ENCODE measurements around the gene MYL4. TPM values are rescaled to one million over a fixed set of nuclear protein-coding genes. Genes with fewer than 3 reads are reported as not detected.

MYL4 gene
- total and polyA plus RNA-seq, 12 donors = 0.36 to 4.9 (median 0.98) TPM; not detected in 6

GRCh38 chr17:47230864-47231263, 21.7 kb downstream of the MYL4 start:
- H3K36me3 ChIP-seq (replicated peaks in 1 of 2) = no peaks in the 10 kb centered on the region
- TF ChIP-seq POLR2A (IDR thresholded peaks at IDR 0.05) (no peak), CTCF (IDR thresholded peaks at IDR 0.05) (no peak)
- H3K27ac ChIP-seq = no peak overlapping the region
- no peak for DNase-seq
- no peaks in the 10 kb centered on the region for H3K9me3 ChIP-seq (replicated peaks in 1 of 3)
- H3K27me3 ChIP-seq = no peaks in the 10 kb centered on the region
- 88 to 90% (median 89%) methylated on average over 10 of the region's 10 CpGs for whole genome bisulfite sequencing, 4 donors
- H3K4me1 ChIP-seq (replicated peaks in 1 of 2) = peaks cover 0 to 12% of the 10 kb centered on the region in 2 donors
- intact Hi-C loops (cut with DNase I) = loop anchor here (5.0 to 10.0 kb wide), 2 partner anchors 56 to 86 kb away; no protein-coding TSS in a partner anchor
- no peak overlapping the region for H3K4me3 ChIP-seq

- H3K4me3 ChIP-seq = no peak overlapping the region
- H3K36me3 ChIP-seq (replicated peaks in 1 of 2) = no peaks in the 10 kb centered on the region
- peaks cover 0 to 7% of the 10 kb centered on the region in 2 donors for H3K4me1 ChIP-seq (replicated peaks in 1 of 2)
- no peak for TF ChIP-seq CTCF (IDR thresholded peaks at IDR 0.05)
- no peak for TF ChIP-seq POLR2A (IDR thresholded peaks at IDR 0.05)
- H3K27me3 ChIP-seq = no peaks in the 10 kb centered on the region
- intact Hi-C loops (cut with DNase I) = loop anchor here (5.0 to 10.0 kb wide), 2 partner anchors 57 to 86 kb away; no protein-coding TSS in a partner anchor
- 61 to 84% (median 78%) methylated on average over 3 of the region's 3 CpGs for WGBS, 4 donors
- no peaks in the 10 kb centered on the region for H3K9me3 ChIP-seq (replicated peaks in 1 of 3)
- H3K27ac ChIP-seq = no peak overlapping the region
- no peak for DNase-seq
Measured at GRCh38 chr17:47231334-47231733, 22.2 kb downstream of the MYL4 start.

GRCh38 chr17:47231866-47232265, 22.7 kb downstream of the MYL4 start:
- Histone ChIP-seq H3K27me3 (no peaks in the 10 kb centered on the region), H3K4me3 (no peak overlapping the region), H3K36me3 (replicated peaks in 1 of 2) (no peaks in the 10 kb centered on the region), H3K9me3 (replicated peaks in 1 of 3) (no peaks in the 10 kb centered on the region), H3K4me1 (replicated peaks in 1 of 2) (peaks cover 0 to 5% of the 10 kb centered on the region in 2 donors), H3K27ac (no peak overlapping the region)
- intact Hi-C loops (cut with DNase I) = loop anchor here (5.0 to 10.0 kb wide), 2 partner anchors 57 to 85 kb away; no protein-coding TSS in a partner anchor
- TF ChIP-seq CTCF (IDR thresholded peaks at IDR 0.05) (no peak), POLR2A (IDR thresholded peaks at IDR 0.05) (no peak)
- 78 to 94% (median 85%) methylated on average over 3 of the region's 3 CpGs for WGBS, 4 donors
- DNase-seq = no peak

- Histone ChIP-seq H3K27ac (no peak overlapping the region), H3K27me3 (no peaks in the 10 kb centered on the region), H3K36me3 (replicated peaks in 1 of 2) (no peaks in the 10 kb centered on the region), H3K4me1 (replicated peaks in 1 of 2) (peaks cover 0 to 5% of the 10 kb centered on the region in 2 donors), H3K9me3 (replicated peaks in 1 of 3) (no peaks in the 10 kb centered on the region), H3K4me3 (no peak overlapping the region)
- no peak for DNase-seq
- WGBS, 4 donors = 93 to 95% (median 94%) methylated on average over 2 of the region's 2 CpGs
- intact Hi-C loops (cut with DNase I) = loop anchor here (5.0 to 10.0 kb wide), 2 partner anchors 58 to 85 kb away; no protein-coding TSS in a partner anchor
- TF ChIP-seq POLR2A (IDR thresholded peaks at IDR 0.05) (no peak), CTCF (IDR thresholded peaks at IDR 0.05) (no peak)
Measured at GRCh38 chr17:47232465-47232864, 23.3 kb downstream of the MYL4 start.
